Left ventricle myocardium inferior (tissue), 1 donor: ENCODE results near the gene PACSIN2. TPM values are rescaled to one million over a fixed set of nuclear protein-coding genes. Genes with fewer than 3 reads are reported as not detected.

Source experiments
- DNase-seq: peaks from one replicate; pipeline ENCODE4 v3.0.0-alpha.2; 2020
- H3K27ac ChIP-seq: fragments of 200-600 bp; replicated peaks from 2 replicates; pipeline ENCODE4 v1.8.0; 2021
- H3K27me3 ChIP-seq: fragments of 200-600 bp; 2 replicates; pipeline ENCODE4 v1.8.0; 2021; ENCODE audit warnings: low read depth
- H3K36me3 ChIP-seq: fragments of 200-600 bp; 2 replicates; pipeline ENCODE4 v1.8.0; 2021
- H3K4me1 ChIP-seq: fragments of 200-600 bp; 2 replicates; pipeline ENCODE4 v1.8.0; 2021
- H3K4me3 ChIP-seq: fragments of 200-600 bp; 2 replicates; pipeline ENCODE4 v1.8.0; 2021; ENCODE audit warnings: mild to moderate bottlenecking, moderate library complexity
- H3K9me3 ChIP-seq: fragments of 200-600 bp; replicated peaks from 2 replicates; pipeline ENCODE4 v1.8.0; 2021
- CTCF ChIP-seq: fragments of 200-600 bp; IDR thresholded peaks from 2 replicates; pipeline ENCODE4 v1.8.0; 2021; ENCODE audit warnings: antibody characterized with exemption, mild to moderate bottlenecking, borderline replicate concordance
- intact Hi-C: fragments of 100-400 bp; cut with micrococcal nuclease; formaldehyde crosslinking; loops from one replicate; pipeline ENCODE4 v1.11.0; 2022
- total RNA-seq: library from RNA; stranded (reverse); fragmentation: NEBNext Ultra II Directional; extraction: Animal tissue kit (Norgen Biotek cat#: 25700); gene quantifications from one replicate; pipeline ENCODE4 v1.2.1, GENCODE V29; 2021
- donor health status: DM: no; HTN: yes; CAD: no; lungs with severe emphysema.

Gene PACSIN2
- total RNA-seq, 1 donor from 2014 or later = 64.8 TPM

DNA sequence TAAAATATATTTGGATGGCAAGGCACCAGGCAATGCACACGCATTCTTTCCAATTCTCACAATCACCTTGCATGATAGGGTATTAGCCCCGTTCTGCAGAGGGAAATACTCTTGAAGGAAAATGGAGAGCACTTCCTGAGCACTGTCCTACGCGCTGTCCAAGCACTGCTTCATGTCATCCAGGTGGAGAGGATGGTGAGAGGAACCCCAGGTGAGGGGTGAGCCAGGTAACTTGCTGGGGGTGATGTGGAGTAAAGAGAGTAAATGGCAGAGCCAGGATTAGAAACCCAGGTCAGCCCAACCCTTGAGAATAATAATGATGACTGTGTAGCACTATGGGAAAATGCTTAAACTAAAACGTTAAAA lies 711 bp upstream of the PACSIN2 start:
- Histone ChIP-seq H3K27ac (peak overlapping the region; percentile 82), H3K27me3 (no peaks in the 10 kb centered on the region), H3K4me1 (peaks cover 36% of the 10 kb centered on the region), H3K4me3 (peak overlapping the region; percentile 84), H3K9me3 (no peaks in the 10 kb centered on the region), H3K36me3 (no peaks in the 10 kb centered on the region)
- no peak for TF ChIP-seq CTCF
- intact Hi-C loops = no loop called here
- DNase-seq = no peak

DNA sequence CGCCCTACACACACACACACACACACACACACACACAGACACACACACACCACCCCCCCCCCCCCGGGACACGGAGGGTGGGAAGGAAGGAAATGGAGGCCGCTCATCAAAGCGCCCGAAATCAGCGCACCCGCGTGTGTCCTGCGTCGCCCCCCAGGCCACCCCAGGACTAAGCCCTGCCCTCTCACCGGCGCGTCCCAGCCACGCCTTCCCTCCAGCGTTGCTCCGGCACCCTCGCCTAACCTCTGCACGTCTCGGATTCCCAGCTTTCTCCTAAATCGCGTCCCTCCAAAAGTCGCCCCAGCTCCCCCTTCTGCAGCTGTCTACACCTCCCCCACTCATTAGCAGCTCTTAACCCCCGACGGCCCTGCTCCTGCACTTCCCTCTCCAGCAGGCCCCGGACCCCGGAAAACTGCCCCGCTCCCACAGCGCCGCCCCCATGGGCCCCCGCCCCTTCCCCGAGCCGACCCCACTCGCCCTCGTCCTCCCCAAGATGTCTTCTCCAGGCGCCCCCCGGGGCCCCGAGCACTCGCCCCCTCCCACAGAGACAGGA lies 557 bp downstream of the PACSIN2 start:
- Histone ChIP-seq H3K27ac (peak overlapping the region; percentile 82), H3K4me1 (peaks cover 42% of the 10 kb centered on the region), H3K9me3 (no peaks in the 10 kb centered on the region), H3K36me3 (no peaks in the 10 kb centered on the region), H3K4me3 (peak overlapping the region; percentile 84), H3K27me3 (no peaks in the 10 kb centered on the region)
- DNase-seq = peak; percentile 37
- TF ChIP-seq CTCF = no peak
- intact Hi-C loops = no loop called here

GRCh38 chr22:43013355-43014315 lies 1.3 kb downstream of the PACSIN2 start:
- peak overlapping the region; percentile 84 for H3K4me3 ChIP-seq
- DNase-seq = no peak
- TF ChIP-seq CTCF = no peak
- no peaks in the 10 kb centered on the region for H3K36me3 ChIP-seq
- peaks cover 49% of the 10 kb centered on the region for H3K4me1 ChIP-seq
- H3K27ac ChIP-seq = peak overlapping the region; percentile 82
- H3K27me3 ChIP-seq = no peaks in the 10 kb centered on the region
- intact Hi-C loops = no loop called here
- H3K9me3 ChIP-seq = no peaks in the 10 kb centered on the region

DNA sequence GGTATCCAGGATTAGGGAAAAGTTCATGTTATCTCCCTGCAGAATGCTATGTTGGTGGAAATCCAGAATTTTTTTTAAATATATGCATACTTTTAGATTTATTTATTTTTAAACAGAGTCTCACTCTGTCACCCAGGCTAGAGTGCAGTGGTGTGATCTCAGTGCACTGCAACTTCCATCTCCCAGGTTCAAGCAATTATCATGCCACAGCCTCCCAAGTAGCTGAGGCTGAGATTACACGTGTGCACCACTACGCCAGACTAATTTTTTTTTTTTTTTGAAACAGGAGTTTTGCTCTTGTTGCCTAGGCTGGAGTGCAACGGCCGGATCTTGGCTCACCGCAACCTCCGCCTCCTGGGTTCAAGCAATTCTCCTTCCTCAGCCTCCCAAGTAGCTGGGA lies 2.6 kb downstream of the PACSIN2 start:
- Histone ChIP-seq H3K9me3 (no peaks in the 10 kb centered on the region), H3K36me3 (no peaks in the 10 kb centered on the region), H3K4me1 (peaks cover 58% of the 10 kb centered on the region), H3K27me3 (no peaks in the 10 kb centered on the region), H3K27ac (no peak overlapping the region), H3K4me3 (no peak overlapping the region)
- DNase-seq = no peak
- intact Hi-C loops = no loop called here
- no peak for TF ChIP-seq CTCF

DNA sequence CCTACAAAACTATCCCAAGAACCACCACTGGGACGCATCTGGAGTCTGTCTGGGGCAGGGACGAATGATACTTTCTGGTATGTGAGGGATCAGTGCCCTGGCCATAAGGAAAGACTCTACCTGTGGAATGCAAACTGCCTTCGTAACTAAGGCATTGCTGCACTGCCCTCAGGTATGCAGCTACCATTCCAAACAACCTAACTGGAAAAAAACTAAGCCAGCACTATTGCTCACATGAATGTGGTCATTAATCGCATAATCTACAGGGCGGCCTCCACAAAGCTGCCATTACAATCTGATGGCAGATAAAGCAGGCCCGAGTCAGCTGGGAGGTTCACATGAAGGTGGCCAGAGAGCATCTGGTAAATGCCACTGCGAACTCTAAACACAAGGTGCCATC lies 3.9 kb downstream of the PACSIN2 start:
- no peak for TF ChIP-seq CTCF
- Histone ChIP-seq H3K27ac (no peak overlapping the region), H3K36me3 (no peaks in the 10 kb centered on the region), H3K9me3 (no peaks in the 10 kb centered on the region), H3K4me3 (no peak overlapping the region), H3K27me3 (no peaks in the 10 kb centered on the region), H3K4me1 (peaks cover 61% of the 10 kb centered on the region)
- intact Hi-C loops = no loop called here
- no peak for DNase-seq
